ENCODE data around the gene ACKR4.

GRCh38 chr3:132594498-132594897, 2.6 kb upstream of the ACKR4 start:
- TF ChIP-seq POLR2AphosphoS5 (IDR thresholded peaks at IDR 0.05) (no peak), CTCF (IDR thresholded peaks at IDR 0.05) (no peak)
